Measurements from ENCODE around the gene MCRIP1. TPM values are rescaled to one million over a fixed set of nuclear protein-coding genes. Genes with fewer than 3 reads are reported as not detected.

MCRIP1 gene
- total and polyA plus RNA-seq, 2 of the 13 experiments (the other 11 are each of a cell fraction or from before 2014, with no cell fraction given): 79.7 to 84.9 TPM

DNA sequence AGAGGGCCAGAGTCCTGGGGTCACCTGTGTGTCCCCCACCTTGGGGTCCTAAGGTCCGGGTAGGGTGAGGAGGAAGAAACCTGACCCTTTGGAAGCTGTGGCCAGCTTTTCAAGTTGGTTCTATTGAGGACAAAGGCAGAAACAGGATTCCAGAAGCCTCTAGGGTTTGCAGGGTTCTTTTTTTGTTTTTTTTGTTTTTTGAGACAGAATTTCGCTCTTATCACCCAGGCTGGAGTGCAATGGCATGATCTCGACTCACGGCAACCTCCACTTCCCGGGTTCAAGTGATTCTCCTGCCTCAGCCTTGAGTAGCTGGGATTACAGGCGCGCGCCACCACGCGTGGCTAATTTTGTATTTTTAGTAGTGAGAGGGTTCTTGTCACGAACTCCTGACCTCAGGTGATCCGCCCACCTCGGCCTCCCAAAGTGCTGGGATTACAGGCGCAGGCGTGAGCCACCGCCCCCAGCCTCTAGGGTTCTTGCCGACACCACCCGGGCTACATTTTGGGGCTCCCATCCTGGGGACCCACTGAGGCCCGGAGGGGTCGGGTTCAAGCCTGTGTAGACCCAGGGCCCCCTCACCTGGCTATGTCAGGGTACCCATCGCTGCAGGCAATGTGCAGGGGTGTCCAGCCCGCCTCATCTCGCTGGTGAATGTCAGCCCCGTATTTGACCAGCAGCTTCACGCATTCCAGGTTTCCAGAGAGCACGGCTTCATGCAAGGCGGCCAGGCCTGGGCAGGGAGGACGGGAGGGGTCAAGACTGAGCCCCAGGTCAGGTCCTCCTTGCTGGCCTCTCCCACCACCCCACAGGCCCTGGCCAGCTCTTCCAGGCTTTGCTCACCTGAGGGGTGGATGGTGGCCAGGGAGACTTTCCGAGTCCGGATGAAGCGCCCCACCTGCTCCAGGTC is 1.1 kb upstream of the MCRIP1 start (continued):
- TF ChIP-seq, protein P1, sequence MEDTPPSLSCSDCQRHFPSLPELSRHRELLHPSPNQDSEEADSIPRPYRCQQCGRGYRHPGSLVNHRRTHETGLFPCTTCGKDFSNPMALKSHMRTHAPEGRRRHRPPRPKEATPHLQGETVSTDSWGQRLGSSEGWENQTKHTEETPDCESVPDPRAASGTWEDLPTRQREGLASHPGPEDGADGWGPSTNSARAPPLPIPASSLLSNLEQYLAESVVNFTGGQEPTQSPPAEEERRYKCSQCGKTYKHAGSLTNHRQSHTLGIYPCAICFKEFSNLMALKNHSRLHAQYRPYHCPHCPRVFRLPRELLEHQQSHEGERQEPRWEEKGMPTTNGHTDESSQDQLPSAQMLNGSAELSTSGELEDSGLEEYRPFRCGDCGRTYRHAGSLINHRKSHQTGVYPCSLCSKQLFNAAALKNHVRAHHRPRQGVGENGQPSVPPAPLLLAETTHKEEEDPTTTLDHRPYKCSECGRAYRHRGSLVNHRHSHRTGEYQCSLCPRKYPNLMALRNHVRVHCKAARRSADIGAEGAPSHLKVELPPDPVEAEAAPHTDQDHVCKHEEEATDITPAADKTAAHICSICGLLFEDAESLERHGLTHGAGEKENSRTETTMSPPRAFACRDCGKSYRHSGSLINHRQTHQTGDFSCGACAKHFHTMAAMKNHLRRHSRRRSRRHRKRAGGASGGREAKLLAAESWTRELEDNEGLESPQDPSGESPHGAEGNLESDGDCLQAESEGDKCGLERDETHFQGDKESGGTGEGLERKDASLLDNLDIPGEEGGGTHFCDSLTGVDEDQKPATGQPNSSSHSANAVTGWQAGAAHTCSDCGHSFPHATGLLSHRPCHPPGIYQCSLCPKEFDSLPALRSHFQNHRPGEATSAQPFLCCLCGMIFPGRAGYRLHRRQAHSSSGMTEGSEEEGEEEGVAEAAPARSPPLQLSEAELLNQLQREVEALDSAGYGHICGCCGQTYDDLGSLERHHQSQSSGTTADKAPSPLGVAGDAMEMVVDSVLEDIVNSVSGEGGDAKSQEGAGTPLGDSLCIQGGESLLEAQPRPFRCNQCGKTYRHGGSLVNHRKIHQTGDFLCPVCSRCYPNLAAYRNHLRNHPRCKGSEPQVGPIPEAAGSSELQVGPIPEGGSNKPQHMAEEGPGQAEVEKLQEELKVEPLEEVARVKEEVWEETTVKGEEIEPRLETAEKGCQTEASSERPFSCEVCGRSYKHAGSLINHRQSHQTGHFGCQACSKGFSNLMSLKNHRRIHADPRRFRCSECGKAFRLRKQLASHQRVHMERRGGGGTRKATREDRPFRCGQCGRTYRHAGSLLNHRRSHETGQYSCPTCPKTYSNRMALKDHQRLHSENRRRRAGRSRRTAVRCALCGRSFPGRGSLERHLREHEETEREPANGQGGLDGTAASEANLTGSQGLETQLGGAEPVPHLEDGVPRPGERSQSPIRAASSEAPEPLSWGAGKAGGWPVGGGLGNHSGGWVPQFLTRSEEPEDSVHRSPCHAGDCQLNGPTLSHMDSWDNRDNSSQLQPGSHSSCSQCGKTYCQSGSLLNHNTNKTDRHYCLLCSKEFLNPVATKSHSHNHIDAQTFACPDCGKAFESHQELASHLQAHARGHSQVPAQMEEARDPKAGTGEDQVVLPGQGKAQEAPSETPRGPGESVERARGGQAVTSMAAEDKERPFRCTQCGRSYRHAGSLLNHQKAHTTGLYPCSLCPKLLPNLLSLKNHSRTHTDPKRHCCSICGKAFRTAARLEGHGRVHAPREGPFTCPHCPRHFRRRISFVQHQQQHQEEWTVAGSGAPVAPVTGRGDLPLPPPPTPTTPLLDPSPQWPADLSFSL (CRISPR knock-in tag; IDR thresholded peaks at IDR 0.05): no peak
- no peak for TF ChIP-seq ZNF775 (CRISPR knock-in tag; IDR thresholded peaks at IDR 0.05; ENCODE audit: borderline replicate concordance)
- 0 out of 2 replicates have a peak, but pooled peaks have one; percentile 32 for TF ChIP-seq ZNF776 (CRISPR knock-in tag; IDR thresholded peaks at IDR 0.05)
- no peak for TF ChIP-seq ZNF841 (CRISPR knock-in tag; IDR thresholded peaks at IDR 0.05; ENCODE audit: borderline replicate concordance)
- TF ChIP-seq KDM3A (CRISPR knock-in tag; IDR thresholded peaks at IDR 0.05; ENCODE audit: low read depth): 0 out of 2 replicates have a peak, but pooled peaks have one; percentile 13
- TF ChIP-seq FLYWCH1 (CRISPR knock-in tag; IDR thresholded peaks at IDR 0.05): no peak
- 0 out of 2 replicates have a peak, but pooled peaks have one; percentile 2 for TF ChIP-seq GATAD1 (CRISPR knock-in tag; IDR thresholded peaks at IDR 0.05)
- no peak for TF ChIP-seq SOX6 (IDR thresholded peaks at IDR 0.05)
- TF ChIP-seq SOX6 (CRISPR knock-in tag; IDR thresholded peaks at IDR 0.05): 0 out of 2 replicates have a peak, but pooled peaks have one; percentile 5
- no peak for TF ChIP-seq ZFP37 (CRISPR knock-in tag; IDR thresholded peaks at IDR 0.05; ENCODE audit: borderline replicate concordance)
- TF ChIP-seq RBM39 (IDR thresholded peaks at IDR 0.05; ENCODE audit: low read depth, low read length, poor library complexity, severe bottlenecking): peak; percentile 9
- no peak for TF ChIP-seq CREB1 (IDR thresholded peaks at IDR 0.05)
- TF ChIP-seq CREB1 (CRISPR knock-in tag; IDR thresholded peaks at IDR 0.05): peak; percentile 54; the same call in 1 of the 2 replicates
- no peak for TF ChIP-seq ZNF180 (CRISPR knock-in tag; IDR thresholded peaks at IDR 0.05; ENCODE audit: borderline replicate concordance, low read depth)
- TF ChIP-seq, protein P2, sequence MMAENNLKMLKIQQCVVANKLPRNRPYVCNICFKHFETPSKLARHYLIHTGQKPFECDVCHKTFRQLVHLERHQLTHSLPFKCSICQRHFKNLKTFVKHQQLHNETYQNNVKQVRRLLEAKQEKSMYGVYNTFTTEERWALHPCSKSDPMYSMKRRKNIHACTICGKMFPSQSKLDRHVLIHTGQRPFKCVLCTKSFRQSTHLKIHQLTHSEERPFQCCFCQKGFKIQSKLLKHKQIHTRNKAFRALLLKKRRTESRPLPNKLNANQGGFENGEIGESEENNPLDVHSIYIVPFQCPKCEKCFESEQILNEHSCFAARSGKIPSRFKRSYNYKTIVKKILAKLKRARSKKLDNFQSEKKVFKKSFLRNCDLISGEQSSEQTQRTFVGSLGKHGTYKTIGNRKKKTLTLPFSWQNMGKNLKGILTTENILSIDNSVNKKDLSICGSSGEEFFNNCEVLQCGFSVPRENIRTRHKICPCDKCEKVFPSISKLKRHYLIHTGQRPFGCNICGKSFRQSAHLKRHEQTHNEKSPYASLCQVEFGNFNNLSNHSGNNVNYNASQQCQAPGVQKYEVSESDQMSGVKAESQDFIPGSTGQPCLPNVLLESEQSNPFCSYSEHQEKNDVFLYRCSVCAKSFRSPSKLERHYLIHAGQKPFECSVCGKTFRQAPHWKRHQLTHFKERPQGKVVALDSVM (CRISPR knock-in tag; IDR thresholded peaks at IDR 0.05): no peak
- no peak for TF ChIP-seq DNMT1 (CRISPR knock-in tag; IDR thresholded peaks at IDR 0.05)
- TF ChIP-seq, protein P3, sequence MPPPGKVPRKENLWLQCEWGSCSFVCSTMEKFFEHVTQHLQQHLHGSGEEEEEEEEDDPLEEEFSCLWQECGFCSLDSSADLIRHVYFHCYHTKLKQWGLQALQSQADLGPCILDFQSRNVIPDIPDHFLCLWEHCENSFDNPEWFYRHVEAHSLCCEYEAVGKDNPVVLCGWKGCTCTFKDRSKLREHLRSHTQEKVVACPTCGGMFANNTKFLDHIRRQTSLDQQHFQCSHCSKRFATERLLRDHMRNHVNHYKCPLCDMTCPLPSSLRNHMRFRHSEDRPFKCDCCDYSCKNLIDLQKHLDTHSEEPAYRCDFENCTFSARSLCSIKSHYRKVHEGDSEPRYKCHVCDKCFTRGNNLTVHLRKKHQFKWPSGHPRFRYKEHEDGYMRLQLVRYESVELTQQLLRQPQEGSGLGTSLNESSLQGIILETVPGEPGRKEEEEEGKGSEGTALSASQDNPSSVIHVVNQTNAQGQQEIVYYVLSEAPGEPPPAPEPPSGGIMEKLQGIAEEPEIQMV (CRISPR knock-in tag; IDR thresholded peaks at IDR 0.05; ENCODE audit: low read depth): no peak
- peak; percentile 94 for TF ChIP-seq ZBTB38 (CRISPR knock-in tag; IDR thresholded peaks at IDR 0.05)
- no peak for TF ChIP-seq NAIF1 (CRISPR knock-in tag; IDR thresholded peaks at IDR 0.05; ENCODE audit: borderline replicate concordance)
